K562 (cell line): ENCODE results near the gene MRPL48. TPM values are rescaled to one million over a fixed set of nuclear protein-coding genes. Genes with fewer than 3 reads are reported as not detected.

Source experiments
- AFF4 ChIP-seq: sonication (generic); formaldehyde crosslinking; IDR thresholded peaks from 2 replicates; pipeline ENCODE4 v1.8.0; 2023; ENCODE audit warnings: mild to moderate bottlenecking, missing genetic modification reagents
- CHCHD3 ChIP-seq: fragments of 250-450 bp; sonication (Bioruptor Pico); IDR thresholded peaks from 2 replicates; pipeline ENCODE4 v2.1.2; 2022; ENCODE audit warnings: mild to moderate bottlenecking
- COPS2 ChIP-seq: fragments of 450-650 bp; conservative IDR thresholded peaks from 2 replicates; pipeline ENCODE4 v1.6.1; 2016; ENCODE audit warnings: mild to moderate bottlenecking, moderate library complexity
- CSDE1 ChIP-seq, 2 experiments: fragments of 450-650 bp; IDR thresholded peaks; 2 replicates each; pipeline ENCODE4 v1.6.1; 2016; ENCODE audit warnings: mild to moderate bottlenecking in 1 of 2
- ETV1 ChIP-seq: fragments of 450-650 bp; conservative IDR thresholded peaks from 2 replicates; pipeline ENCODE4 v1.6.1; 2016; ENCODE audit warnings: missing genetic modification characterization, control low read depth, low read depth, missing compliant biosample characterization
- HLTF ChIP-seq: fragments of 450-650 bp; IDR thresholded peaks from 2 replicates; pipeline ENCODE4 v1.6.1; 2016
- KAT8 ChIP-seq: fragments of 450-650 bp; IDR thresholded peaks from 2 replicates; pipeline ENCODE4 v1.6.1; 2016; ENCODE audit warnings: low read depth, mild to moderate bottlenecking
- PHF8 ChIP-seq: fragments of 200-600 bp; sonication (generic); IDR thresholded peaks from 2 replicates; pipeline ENCODE4 v1.6.1; 2012; ENCODE audit warnings: mixed run types, mild to moderate bottlenecking, inconsistent platforms, low read length, moderate library complexity, borderline replicate concordance
- PREB ChIP-seq: sonication (generic); formaldehyde crosslinking; IDR thresholded peaks from 2 replicates; pipeline ENCODE4 v1.8.1; 2023; ENCODE audit warnings: mild to moderate bottlenecking, missing genetic modification reagents
- RAD51 ChIP-seq: fragments of 450-650 bp; IDR thresholded peaks from 2 replicates; pipeline ENCODE4 v1.7.1; 2016; ENCODE audit warnings: low read depth, mild to moderate bottlenecking, borderline replicate concordance
- RNF2 ChIP-seq: sonication (generic); IDR thresholded peaks from 2 replicates; pipeline ENCODE4 v1.6.1; 2016
- TGIF2 ChIP-seq: sonication (generic); formaldehyde crosslinking; IDR thresholded peaks from 2 replicates; pipeline ENCODE4 v1.8.1; 2022; ENCODE audit warnings: mild to moderate bottlenecking, missing genetic modification reagents, moderate library complexity
- ZFP1 ChIP-seq: fragments of 450-650 bp; formaldehyde crosslinking; IDR thresholded peaks from 2 replicates; pipeline ENCODE4 v1.4.0; 2020; ENCODE audit warnings: mild to moderate bottlenecking, mixed read lengths
- ZNF398 ChIP-seq: fragments of 250-450 bp; sonication (Bioruptor Pico); IDR thresholded peaks from 2 replicates; pipeline ENCODE4 v1.8.0; 2021; ENCODE audit warnings: moderate library complexity, mild to moderate bottlenecking, inconsistent platforms
- polyA plus RNA-seq, 8 experiments: library from polyadenylated mRNA; depleted of rRNA in 4 of 8; stranded (reverse) in 5 of 8; unstranded in 3 of 8; fragments of >200 nt; fragmentation: Nextera tagmentation in 2 of 8; fragmentation: Illumina TruSeq in 1 of 8; extraction: Ambion mirVana in 2 of 8; extraction: Trizol in 1 of 8; gene quantifications; 2 replicates each; pipeline versions ENCODE4 v1.2.1 to v1.2.3, GENCODE V29; 2011 to 2014; ENCODE audit warnings: inconsistent platforms in 1 of 8, missing spikeins in 1 of 8
- total RNA-seq, 7 experiments: library from RNA; depleted of rRNA in 6 of 7; stranded (reverse); fragments of >200 nt in 6 of 7; fragmentation: Illumina TruSeq in 2 of 7; extraction: Trizol in 2 of 7; gene quantifications; 2 replicates each; pipeline versions ENCODE4 v1.2.1 to v1.2.3, GENCODE V29; 2011 to 2021; ENCODE audit warnings: low replicate concordance in 1 of 7
- TF ChIP-seq, protein P1 (sequence below): fragments of 450-650 bp; IDR thresholded peaks from 2 replicates; pipeline ENCODE4 v1.7.1; 2018; ENCODE audit warnings: mild to moderate bottlenecking, low read depth; ENCODE audit not compliant: partially characterized antibody
- TF ChIP-seq, protein P2 (sequence below): fragments of 200-800 bp; sonication (Bioruptor generic); IDR thresholded peaks from 2 replicates; pipeline ENCODE4 v1.6.1; 2017; ENCODE audit warnings: missing genetic modification characterization, missing compliant biosample characterization

MRPL48 gene
- total and polyA plus RNA-seq, 9 of the 15 experiments (the other 6 are each of a cell fraction or from before 2014, with no cell fraction given) = 66.0 to 237 (median 104) TPM

GRCh38 chr11:73876424-73877310 is 89.0 kb downstream of the MRPL48 start, which contains the start of the genes COA4 and PAAF1 (continued):
- TF ChIP-seq, protein P1, sequence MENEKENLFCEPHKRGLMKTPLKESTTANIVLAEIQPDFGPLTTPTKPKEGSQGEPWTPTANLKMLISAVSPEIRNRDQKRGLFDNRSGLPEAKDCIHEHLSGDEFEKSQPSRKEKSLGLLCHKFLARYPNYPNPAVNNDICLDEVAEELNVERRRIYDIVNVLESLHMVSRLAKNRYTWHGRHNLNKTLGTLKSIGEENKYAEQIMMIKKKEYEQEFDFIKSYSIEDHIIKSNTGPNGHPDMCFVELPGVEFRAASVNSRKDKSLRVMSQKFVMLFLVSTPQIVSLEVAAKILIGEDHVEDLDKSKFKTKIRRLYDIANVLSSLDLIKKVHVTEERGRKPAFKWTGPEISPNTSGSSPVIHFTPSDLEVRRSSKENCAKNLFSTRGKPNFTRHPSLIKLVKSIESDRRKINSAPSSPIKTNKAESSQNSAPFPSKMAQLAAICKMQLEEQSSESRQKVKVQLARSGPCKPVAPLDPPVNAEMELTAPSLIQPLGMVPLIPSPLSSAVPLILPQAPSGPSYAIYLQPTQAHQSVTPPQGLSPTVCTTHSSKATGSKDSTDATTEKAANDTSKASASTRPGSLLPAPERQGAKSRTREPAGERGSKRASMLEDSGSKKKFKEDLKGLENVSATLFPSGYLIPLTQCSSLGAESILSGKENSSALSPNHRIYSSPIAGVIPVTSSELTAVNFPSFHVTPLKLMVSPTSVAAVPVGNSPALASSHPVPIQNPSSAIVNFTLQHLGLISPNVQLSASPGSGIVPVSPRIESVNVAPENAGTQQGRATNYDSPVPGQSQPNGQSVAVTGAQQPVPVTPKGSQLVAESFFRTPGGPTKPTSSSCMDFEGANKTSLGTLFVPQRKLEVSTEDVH = peak; percentile 83
- TF ChIP-seq PHF8 = peak; percentile 97
- TF ChIP-seq RNF2 = no peak
- no peak for TF ChIP-seq COPS2
- TF ChIP-seq ZNF398 (CRISPR knock-in tag) = no peak
- TF ChIP-seq TGIF2 (CRISPR knock-in tag) = no peak
- peak; percentile 56; the same call in 1 of the 2 replicates for TF ChIP-seq AFF4 (CRISPR knock-in tag)
- TF ChIP-seq, protein P2, sequence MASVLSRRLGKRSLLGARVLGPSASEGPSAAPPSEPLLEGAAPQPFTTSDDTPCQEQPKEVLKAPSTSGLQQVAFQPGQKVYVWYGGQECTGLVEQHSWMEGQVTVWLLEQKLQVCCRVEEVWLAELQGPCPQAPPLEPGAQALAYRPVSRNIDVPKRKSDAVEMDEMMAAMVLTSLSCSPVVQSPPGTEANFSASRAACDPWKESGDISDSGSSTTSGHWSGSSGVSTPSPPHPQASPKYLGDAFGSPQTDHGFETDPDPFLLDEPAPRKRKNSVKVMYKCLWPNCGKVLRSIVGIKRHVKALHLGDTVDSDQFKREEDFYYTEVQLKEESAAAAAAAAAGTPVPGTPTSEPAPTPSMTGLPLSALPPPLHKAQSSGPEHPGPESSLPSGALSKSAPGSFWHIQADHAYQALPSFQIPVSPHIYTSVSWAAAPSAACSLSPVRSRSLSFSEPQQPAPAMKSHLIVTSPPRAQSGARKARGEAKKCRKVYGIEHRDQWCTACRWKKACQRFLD = peak; percentile 48; the same call in 1 of the 2 replicates
- 0 out of 2 replicates have a peak, but pooled peaks have one; percentile 12 for TF ChIP-seq RAD51
- peak; percentile 61 for TF ChIP-seq ETV1 (tag)
- TF ChIP-seq CSDE1 (IDR thresholded peaks at IDR 0.05) = no peak
- TF ChIP-seq PREB (CRISPR knock-in tag) = no peak
- no peak for TF ChIP-seq ZFP1 (CRISPR knock-in tag)
- no peak for TF ChIP-seq HLTF
- TF ChIP-seq KAT8 = no peak
- TF ChIP-seq CHCHD3 (CRISPR knock-in tag) = no peak
